PC-3 (cell line): ENCODE data around the gene HDGF. TPM values are rescaled to one million over a fixed set of nuclear protein-coding genes. Genes with fewer than 3 reads are reported as not detected.

Experiments
- ATAC-seq: fragments of 200-7000 bp; cut with Tn5 transposase; 2 replicates; pipeline ENCODE4 v1.9.1; 2020; ENCODE audit warnings: mild to moderate bottlenecking, moderate library complexity
- BruUV-seq: library from RNA; stranded (reverse); fragments of 400-500 nt; replicated peaks from 2 replicates; lab custom pipeline; 2021; lab: Mats Ljungman, UMichigan
- CTCF ChIA-PET: fragments of 300-600 bp; sonication (Branson Sonifier 250); formaldehyde crosslinking; loops from one replicate; lab custom pipeline; 2022; ENCODE audit warnings: antibody characterized with exemption; lab: Charles Lee
- POLR2A ChIA-PET: fragments of 300-600 bp; sonication (Branson Sonifier 250); formaldehyde crosslinking; loops from one replicate; lab custom pipeline; 2022; ENCODE audit warnings: antibody characterized with exemption; ENCODE audit not compliant: unreplicated experiment; lab: Charles Lee
- DNase-seq: peaks from one replicate; pipeline ENCODE4 v3.0.0-alpha.2; 2015
- H2AFZ ChIP-seq: fragments of 300-600 bp; sonication (generic); 2 replicates; pipeline ENCODE4 v1.6.0; 2016; ENCODE audit warnings: antibody characterized with exemption, low read length
- H3F3A ChIP-seq: fragments of 300-600 bp; sonication (generic); one replicate; pipeline ENCODE4 v1.6.0; 2017; ENCODE audit warnings: antibody characterized with exemption, low read length, control low read depth, mild to moderate bottlenecking; ENCODE audit not compliant: unreplicated experiment
- H3K27ac ChIP-seq: fragments of 300-600 bp; sonication (generic); 2 replicates; pipeline ENCODE4 v1.5.1; 2016; ENCODE audit warnings: mild to moderate bottlenecking, low read length
- H3K27me3 ChIP-seq: fragments of 300-600 bp; sonication (generic); 2 replicates; pipeline ENCODE4 v1.6.1; 2016; ENCODE audit warnings: low read length, mixed read lengths
- H3K36me3 ChIP-seq: fragments of 300-600 bp; sonication (generic); 2 replicates; pipeline ENCODE4 v1.6.1; 2016; ENCODE audit warnings: low read depth, mixed run types, low read length, mixed read lengths
- H3K4me1 ChIP-seq: fragments of 300-600 bp; sonication (generic); 2 replicates; pipeline ENCODE4 v1.5.1; 2016; ENCODE audit warnings: low read length; ENCODE audit not compliant: insufficient read depth
- H3K4me2 ChIP-seq: fragments of 300-600 bp; sonication (generic); 2 replicates; pipeline ENCODE4 v1.6.0; 2016; ENCODE audit warnings: low read length
- H3K4me3 ChIP-seq: fragments of 300-600 bp; sonication (generic); 2 replicates; pipeline ENCODE4 v1.5.1; 2016; ENCODE audit warnings: mild to moderate bottlenecking, low read length, mixed read lengths
- H3K79me2 ChIP-seq: fragments of 300-600 bp; sonication (generic); 2 replicates; pipeline ENCODE4 v1.6.1; 2017; ENCODE audit warnings: low read length, mixed read lengths
- H3K9ac ChIP-seq: fragments of 300-600 bp; sonication (generic); 2 replicates; pipeline ENCODE4 v1.6.0; 2016; ENCODE audit warnings: mild to moderate bottlenecking, low read length
- H3K9me2 ChIP-seq: fragments of 300-600 bp; sonication (generic); replicated peaks from 2 replicates; pipeline ENCODE4 v1.6.1; 2016; ENCODE audit warnings: mixed run types, low read length, mixed read lengths
- H3K9me3 ChIP-seq: fragments of 300-600 bp; sonication (generic); 2 replicates; pipeline ENCODE4 v1.6.1; 2016; ENCODE audit warnings: low read length, mixed read lengths
- H4K20me1 ChIP-seq: fragments of 300-600 bp; sonication (generic); 2 replicates; pipeline ENCODE4 v1.6.1; 2016; ENCODE audit warnings: low read length, mixed read lengths
- EZH2 ChIP-seq: fragments of 300-600 bp; sonication (generic); IDR thresholded peaks from one replicate; pipeline ENCODE4 v1.6.1; 2017; ENCODE audit warnings: antibody characterized with exemption, mild to moderate bottlenecking, low read length; ENCODE audit not compliant: unreplicated experiment
- EZH2phosphoT487 ChIP-seq: fragments of 300-600 bp; sonication (generic); IDR thresholded peaks from 2 replicates; pipeline ENCODE4 v1.6.1; 2018; ENCODE audit warnings: mild to moderate bottlenecking, antibody characterized with exemption, low read length, borderline replicate concordance
- intact Hi-C: fragments of 100-400 bp; cut with micrococcal nuclease; formaldehyde crosslinking; loops from 2 replicates; pipeline ENCODE4 v1.9.0; 2023
- total RNA-seq: library from RNA; depleted of rRNA; stranded (reverse); fragments of >200 nt; gene quantifications from 2 replicates; pipeline ENCODE4 v1.2.3, GENCODE V29; 2014
- TF ChIP-seq, protein P1 (sequence below): fragments of 300-600 bp; sonication (generic); conservative IDR thresholded peaks from 2 replicates; pipeline ENCODE4 v1.5.1; 2017; ENCODE audit warnings: antibody characterized with exemption, low read depth, mild to moderate bottlenecking, low read length

HDGF gene
- total RNA-seq, 1 experiment from 2014 or later: 586 TPM

DNA sequence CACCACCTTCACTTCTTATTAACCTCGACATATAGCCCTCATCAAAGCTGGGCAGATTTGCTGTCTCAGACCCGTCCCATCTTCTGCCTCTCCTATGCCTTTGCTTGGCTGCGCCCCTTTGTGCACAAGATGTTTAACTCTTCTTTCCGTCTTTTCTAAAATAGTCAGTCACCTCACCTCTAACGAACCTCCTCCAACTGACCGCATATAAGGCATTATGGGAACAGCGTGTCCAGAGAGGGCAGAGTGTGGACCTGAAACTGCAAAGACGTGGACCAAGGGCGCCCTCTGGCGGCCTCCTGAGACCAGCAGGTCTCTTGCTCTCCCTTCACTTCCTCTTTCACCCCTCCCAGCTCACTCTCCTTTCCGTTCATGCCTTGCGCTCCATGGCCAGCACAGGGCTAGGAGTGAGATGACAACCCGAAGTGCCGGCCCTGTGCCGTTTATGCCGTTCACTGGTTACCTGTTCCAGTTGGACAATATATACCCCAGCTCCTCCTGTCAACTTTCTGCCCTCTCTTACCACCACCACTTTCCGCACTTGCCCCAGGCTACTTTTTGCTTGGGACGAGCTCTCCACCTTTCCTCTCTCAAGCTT lies 25.7 kb downstream of the HDGF start:
- ATAC-seq: peak; percentile 62
- Histone ChIP-seq H3K9me3 (no peaks in the 10 kb centered on the region), H3K9ac (peak overlapping the region; percentile 97), H3K36me3 (peaks cover 41% of the 10 kb centered on the region), H4K20me1 (peaks cover 38% of the 10 kb centered on the region), H3K4me3 (peak overlapping the region; percentile 98), H3K27me3 (no peaks in the 10 kb centered on the region), H3K4me1 (peaks cover 27% of the 10 kb centered on the region), H2AFZ (no peak overlapping the region), H3K79me2 (peaks cover 83% of the 10 kb centered on the region), H3K4me2 (peak overlapping the region; percentile 89), H3F3A (no peaks in the 10 kb centered on the region), H3K9me2 (no peaks in the 10 kb centered on the region), H3K27ac (0 out of 2 replicates have a peak overlapping the region, but pooled peaks have one; percentile 62)
- intact Hi-C loops: loop anchor here (1.0 kb wide), 5 partner anchors 16 to 165 kb away; partner anchors contain the start of gene INSRR
- POLR2A ChIA-PET: interaction anchor here (0.6 to 1.1 kb wide), 5 partner anchors 15 to 171 kb away, joined by 3 to 13 read pairs (median 5); partner anchors contain the start of genes MRPL24 and PRCC
- BruUV-seq: no TSS peak
- TF ChIP-seq, protein P1, sequence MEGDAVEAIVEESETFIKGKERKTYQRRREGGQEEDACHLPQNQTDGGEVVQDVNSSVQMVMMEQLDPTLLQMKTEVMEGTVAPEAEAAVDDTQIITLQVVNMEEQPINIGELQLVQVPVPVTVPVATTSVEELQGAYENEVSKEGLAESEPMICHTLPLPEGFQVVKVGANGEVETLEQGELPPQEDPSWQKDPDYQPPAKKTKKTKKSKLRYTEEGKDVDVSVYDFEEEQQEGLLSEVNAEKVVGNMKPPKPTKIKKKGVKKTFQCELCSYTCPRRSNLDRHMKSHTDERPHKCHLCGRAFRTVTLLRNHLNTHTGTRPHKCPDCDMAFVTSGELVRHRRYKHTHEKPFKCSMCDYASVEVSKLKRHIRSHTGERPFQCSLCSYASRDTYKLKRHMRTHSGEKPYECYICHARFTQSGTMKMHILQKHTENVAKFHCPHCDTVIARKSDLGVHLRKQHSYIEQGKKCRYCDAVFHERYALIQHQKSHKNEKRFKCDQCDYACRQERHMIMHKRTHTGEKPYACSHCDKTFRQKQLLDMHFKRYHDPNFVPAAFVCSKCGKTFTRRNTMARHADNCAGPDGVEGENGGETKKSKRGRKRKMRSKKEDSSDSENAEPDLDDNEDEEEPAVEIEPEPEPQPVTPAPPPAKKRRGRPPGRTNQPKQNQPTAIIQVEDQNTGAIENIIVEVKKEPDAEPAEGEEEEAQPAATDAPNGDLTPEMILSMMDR: peak; percentile 98
- no peak for TF ChIP-seq EZH2phosphoT487
- CTCF ChIA-PET: interaction anchor here (0.5 to 3.0 kb wide), 26 partner anchors 13 to 202 kb away, joined by 3 to 106 read pairs (median 5); partner anchors contain the start of genes CRABP2, HDGF, MRPL24 and NES
- DNase-seq: peak; percentile 96

DNA sequence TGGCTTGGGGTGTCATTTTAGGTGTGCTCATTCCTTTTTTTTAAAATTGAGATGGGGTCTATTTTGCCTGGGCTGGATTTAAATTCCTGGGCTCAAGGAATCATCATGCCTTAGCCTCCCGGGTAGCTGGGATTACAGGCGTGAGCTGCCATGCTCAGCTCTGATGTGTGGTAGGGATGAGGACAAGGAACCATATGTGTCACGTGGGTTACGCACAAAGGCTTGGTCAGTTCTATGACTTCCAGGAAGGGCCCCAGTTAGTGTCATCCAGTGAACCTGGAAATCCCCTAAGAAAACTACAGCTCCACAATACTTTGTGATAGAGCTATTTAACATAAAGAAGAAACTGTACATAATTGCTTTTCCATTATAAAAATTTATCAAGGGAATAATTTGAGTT lies 29.9 kb downstream of the HDGF start:
- ATAC-seq (no peak), DNase-seq (no peak)
- Histone ChIP-seq H3F3A (no peaks in the 10 kb centered on the region), H4K20me1 (peaks cover 35% of the 10 kb centered on the region), H3K9me3 (no peaks in the 10 kb centered on the region), H3K4me2 (no peak overlapping the region), H3K4me3 (no peak overlapping the region), H3K9ac (no peak overlapping the region), H3K36me3 (peaks cover 46% of the 10 kb centered on the region), H3K27me3 (no peaks in the 10 kb centered on the region), H3K27ac (no peak overlapping the region), H3K79me2 (peaks cover 50% of the 10 kb centered on the region), H3K9me2 (no peaks in the 10 kb centered on the region), H3K4me1 (peaks cover 15% of the 10 kb centered on the region), H2AFZ (no peak overlapping the region)
- TF ChIP-seq EZH2 (no peak), EZH2phosphoT487 (no peak)
- TF ChIP-seq, protein P1: no peak
- intact Hi-C loops: no loop called here
- ChIA-PET CTCF (no interaction called here), POLR2A (interaction anchor here (0.6 kb wide), 1 partner anchor 15 kb away, joined by 3 read pairs; no protein-coding TSS in a partner anchor)
- no TSS peak for BruUV-seq

DNA sequence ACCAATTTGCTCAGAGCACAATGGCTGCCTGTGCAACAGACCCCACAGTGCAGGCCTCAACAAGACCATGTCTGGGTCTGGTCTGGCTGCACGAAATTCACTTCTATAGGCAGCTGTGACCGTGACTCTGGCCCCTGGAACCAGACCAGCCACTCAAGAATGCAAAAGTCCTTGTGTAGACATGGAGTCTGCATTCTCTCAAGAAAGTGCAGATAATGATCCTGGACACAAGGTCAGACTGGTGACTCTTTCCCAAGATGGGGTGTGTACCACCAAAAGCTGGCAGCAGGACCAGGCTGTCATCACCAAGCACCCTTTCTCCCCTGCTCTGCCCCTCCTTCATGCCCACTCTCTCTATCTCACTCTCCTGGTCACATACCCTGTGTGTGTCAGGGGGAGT lies 30.3 kb downstream of the HDGF start:
- ATAC-seq: no peak
- ChIA-PET POLR2A (interaction anchor here (0.6 kb wide), 1 partner anchor 15 kb away, joined by 3 read pairs; no protein-coding TSS in a partner anchor), CTCF (no interaction called here)
- intact Hi-C loops: no loop called here
- Histone ChIP-seq H3K4me1 (peaks cover 15% of the 10 kb centered on the region), H3K9ac (no peak overlapping the region), H3F3A (no peaks in the 10 kb centered on the region), H3K9me3 (no peaks in the 10 kb centered on the region), H4K20me1 (peaks cover 31% of the 10 kb centered on the region), H3K79me2 (peaks cover 46% of the 10 kb centered on the region), H3K27me3 (no peaks in the 10 kb centered on the region), H3K4me3 (no peak overlapping the region), H2AFZ (no peak overlapping the region), H3K36me3 (peaks cover 46% of the 10 kb centered on the region), H3K27ac (no peak overlapping the region), H3K4me2 (no peak overlapping the region), H3K9me2 (no peaks in the 10 kb centered on the region)
- DNase-seq: no peak
- BruUV-seq: no TSS peak
- TF ChIP-seq, protein P1: no peak
- no peak for TF ChIP-seq EZH2
- TF ChIP-seq EZH2phosphoT487: no peak
